HepG2 (cell line): Measurements from ENCODE around the gene DNAH9. TPM values are rescaled to one million over a fixed set of nuclear protein-coding genes. Genes with fewer than 3 reads are reported as not detected.

Source experiments
- ARNT ChIP-seq: fragments of 450-650 bp; IDR thresholded peaks from 2 replicates; pipeline ENCODE4 v1.6.1; 2017
- ATF4 ChIP-seq, 2 experiments: fragments of 450-650 bp in 1 of 2; sonication (generic) in 1 of 2; formaldehyde crosslinking; IDR thresholded peaks; 2 replicates each; pipeline versions ENCODE4 v1.5.0 to v1.8.0; 2020 to 2022; ENCODE audit warnings: mild to moderate bottlenecking in 1 of 2, missing genetic modification reagents in 1 of 2
- DNMT1 ChIP-seq: sonication (generic); formaldehyde crosslinking; IDR thresholded peaks from 2 replicates; pipeline ENCODE4 v1.5.1; 2020; ENCODE audit warnings: mild to moderate bottlenecking, missing genetic modification reagents
- FOXM1 ChIP-seq: sonication (generic); formaldehyde crosslinking; IDR thresholded peaks from 2 replicates; pipeline ENCODE4 v1.5.0; 2020; ENCODE audit warnings: missing genetic modification reagents
- MXD1 ChIP-seq: sonication (generic); formaldehyde crosslinking; IDR thresholded peaks from 2 replicates; pipeline ENCODE4 v1.4.0; 2020; ENCODE audit warnings: mild to moderate bottlenecking, missing genetic modification reagents
- PHF21A ChIP-seq: sonication (generic); formaldehyde crosslinking; IDR thresholded peaks from 2 replicates; pipeline ENCODE4 v1.5.0; 2020; ENCODE audit warnings: mild to moderate bottlenecking, missing genetic modification reagents
- PRDM10 ChIP-seq: sonication (generic); formaldehyde crosslinking; IDR thresholded peaks from 2 replicates; pipeline ENCODE4 v1.4.0; 2020; ENCODE audit warnings: low read depth, missing genetic modification reagents
- PTBP1 ChIP-seq: fragments of 200-400 bp; formaldehyde crosslinking; IDR thresholded peaks from 2 replicates; pipeline ENCODE4 v1.6.1; 2018; ENCODE audit warnings: low read length, low read depth; ENCODE audit not compliant: poor library complexity, severe bottlenecking
- RARA ChIP-seq: IDR thresholded peaks from 2 replicates; pipeline ENCODE4 v1.6.1; 2016; ENCODE audit warnings: missing genetic modification reagents, missing compliant biosample characterization
- RXRA ChIP-seq: sonication (generic); formaldehyde crosslinking; IDR thresholded peaks from 2 replicates; pipeline ENCODE4 v1.5.1; 2020; ENCODE audit warnings: missing genetic modification reagents
- SP5 ChIP-seq: IDR thresholded peaks from 2 replicates; pipeline ENCODE4 v1.6.1; 2016; ENCODE audit warnings: low read depth, borderline replicate concordance
- ZBTB26 ChIP-seq: IDR thresholded peaks from 2 replicates; pipeline ENCODE4 v1.6.1; 2016; ENCODE audit warnings: missing compliant biosample characterization, missing genetic modification reagents, borderline replicate concordance
- ZFP37 ChIP-seq: sonication (generic); formaldehyde crosslinking; IDR thresholded peaks from 2 replicates; pipeline ENCODE4 v1.4.0; 2020; ENCODE audit warnings: missing genetic modification reagents, borderline replicate concordance
- ZNF225 ChIP-seq: sonication (generic); formaldehyde crosslinking; IDR thresholded peaks from 2 replicates; pipeline ENCODE4 v1.4.0; 2020; ENCODE audit warnings: mild to moderate bottlenecking, missing genetic modification reagents
- ZNF280B ChIP-seq: sonication (generic); formaldehyde crosslinking; IDR thresholded peaks from 2 replicates; pipeline ENCODE4 v1.5.0; 2020; ENCODE audit warnings: missing genetic modification reagents, mild to moderate bottlenecking, borderline replicate concordance
- ZNF441 ChIP-seq: sonication (generic); formaldehyde crosslinking; IDR thresholded peaks from 2 replicates; pipeline ENCODE4 v1.7.0; 2021; ENCODE audit warnings: missing genetic modification reagents, borderline replicate concordance
- ZNF569 ChIP-seq: sonication (generic); formaldehyde crosslinking; IDR thresholded peaks from 2 replicates; pipeline ENCODE4 v1.5.0; 2020; ENCODE audit warnings: mild to moderate bottlenecking, missing genetic modification reagents, moderate library complexity, borderline replicate concordance
- ZNF597 ChIP-seq: sonication (generic); formaldehyde crosslinking; IDR thresholded peaks from 2 replicates; pipeline ENCODE4 v1.5.0; 2020; ENCODE audit warnings: missing genetic modification reagents
- ZNF660 ChIP-seq: sonication (generic); formaldehyde crosslinking; IDR thresholded peaks from 2 replicates; pipeline ENCODE4 v1.5.1; 2020; ENCODE audit warnings: mild to moderate bottlenecking, low read depth, missing genetic modification reagents, borderline replicate concordance
- polyA plus RNA-seq, 8 experiments: library from polyadenylated mRNA; depleted of rRNA in 3 of 8; stranded (reverse) in 7 of 8; unstranded in 1 of 8; fragments of >200 nt; fragmentation: Illumina TruSeq in 4 of 8; extraction: Trizol in 4 of 8; gene quantifications; 2 replicates each; pipeline versions ENCODE4 v1.2.1 to v1.2.3, GENCODE V29; 2011 to 2016; ENCODE audit warnings: low read depth in 4 of 8, missing spikeins in 1 of 8, mixed read lengths in 1 of 8; ENCODE audit not compliant: insufficient read depth in 1 of 8
- total RNA-seq, 5 experiments: library from RNA; depleted of rRNA; stranded (reverse); fragments of >200 nt; fragmentation: Illumina TruSeq; extraction: Trizol; gene quantifications; 2 replicates each; pipeline ENCODE4 v1.2.3, GENCODE V29; 2016; ENCODE audit warnings: low read depth in 1 of 5

DNAH9 gene
- total and polyA plus RNA-seq, 2 of the 13 experiments (the other 11 are each of a cell fraction or from before 2014, with no cell fraction given), result not detected

GRCh38 chr17:11997147-11997971, 399.1 kb downstream of the DNAH9 start, which contains the start of gene ZNF18 (continued):
- TF ChIP-seq PRDM10 (CRISPR knock-in tag), result peak; percentile 15; the same call in 1 of the 2 replicates
- no peak for TF ChIP-seq ZNF280B (CRISPR knock-in tag)
- TF ChIP-seq ZNF660 (CRISPR knock-in tag), result no peak
- no peak for TF ChIP-seq RARA
- no peak; the same call in 1 of the 2 replicates for TF ChIP-seq RXRA (CRISPR knock-in tag)
- 0 out of 4 replicates have a peak, but pooled peaks of 1 of the 2 experiments have one; percentile 25 for TF ChIP-seq ATF4 (CRISPR knock-in tag; IDR thresholded peaks at IDR 0.05)
- no peak for TF ChIP-seq PTBP1
- TF ChIP-seq ZNF597, result no peak
- TF ChIP-seq ZNF441 (CRISPR knock-in tag), result peak; percentile 28; the same call in 1 of the 2 replicates
- TF ChIP-seq SP5, result 0 out of 2 replicates have a peak, but pooled peaks have one; percentile 15
- no peak for TF ChIP-seq ZFP37
- TF ChIP-seq PHF21A, result peak; percentile 83
- TF ChIP-seq FOXM1 (CRISPR knock-in tag), result no peak
- TF ChIP-seq ARNT, result no peak
- no peak for TF ChIP-seq MXD1 (CRISPR knock-in tag)
- no peak for TF ChIP-seq ZNF569 (CRISPR knock-in tag)
- no peak; the same call in 1 of the 2 replicates for TF ChIP-seq ZNF225 (CRISPR knock-in tag)
- peak; percentile 84 for TF ChIP-seq DNMT1 (CRISPR knock-in tag)
- TF ChIP-seq ZBTB26 (CRISPR knock-in tag), result 0 out of 2 replicates have a peak, but pooled peaks have one; percentile 23
